HL-60/S4 (cell line): ENCODE results near the gene USP25.

Source experiments
- in situ Hi-C: fragments of 300-500 bp; cut with MboI; formaldehyde crosslinking; loops from 2 replicates; pipeline ENCODE4 v1.14.3; 2022; ENCODE audit warnings: low sequenced_read_pairs

Gene USP25

GRCh38 chr21:15797577-15798363, 68.0 kb downstream of the USP25 start:
- in situ Hi-C loops, result no loop called here

GRCh38 chr21:15801352-15801863, 71.6 kb downstream of the USP25 start:
- in situ Hi-C loops, result no loop called here

- in situ Hi-C loops, result no loop called here
These were observed 74.6 kb downstream of the USP25 start for GRCh38 chr21:15804247-15805005.

GRCh38 chr21:15809065-15809464, 79.3 kb downstream of the USP25 start:
- in situ Hi-C loops, result no loop called here

- in situ Hi-C loops, result no loop called here
These were observed 80.0 kb downstream of the USP25 start for GRCh38 chr21:15809818-15810217.

- in situ Hi-C loops, result no loop called here
These were observed 85.5 kb downstream of the USP25 start for GRCh38 chr21:15815285-15815684.

- in situ Hi-C loops, result no loop called here
These were observed 90.5 kb downstream of the USP25 start for GRCh38 chr21:15820327-15820726.

- in situ Hi-C loops, result no loop called here
These were observed 91.1 kb downstream of the USP25 start for GRCh38 chr21:15820852-15821379.

GRCh38 chr21:15823486-15824150, 93.8 kb downstream of the USP25 start:
- in situ Hi-C loops, result no loop called here

- in situ Hi-C loops, result no loop called here
These were observed 95.9 kb downstream of the USP25 start for GRCh38 chr21:15825700-15826099.

GRCh38 chr21:15826147-15826780, 96.5 kb downstream of the USP25 start:
- in situ Hi-C loops, result no loop called here

- in situ Hi-C loops, result no loop called here
These were observed 97.3 kb downstream of the USP25 start for GRCh38 chr21:15826908-15827601.

GRCh38 chr21:15831497-15831896, 101.7 kb downstream of the USP25 start:
- in situ Hi-C loops, result no loop called here

GRCh38 chr21:15837645-15838044, 107.9 kb downstream of the USP25 start:
- in situ Hi-C loops, result no loop called here

GRCh38 chr21:15839026-15839425, 109.2 kb downstream of the USP25 start:
- in situ Hi-C loops, result no loop called here

- in situ Hi-C loops, result no loop called here
These were observed 109.8 kb downstream of the USP25 start for GRCh38 chr21:15839601-15840000.

- in situ Hi-C loops, result no loop called here
These were observed 110.6 kb downstream of the USP25 start for GRCh38 chr21:15840406-15840805.

GRCh38 chr21:15841856-15842564, 112.2 kb downstream of the USP25 start:
- in situ Hi-C loops, result no loop called here

- in situ Hi-C loops, result no loop called here
These were observed 112.7 kb downstream of the USP25 start for GRCh38 chr21:15842565-15842880.

GRCh38 chr21:15843766-15844165, 114.0 kb downstream of the USP25 start:
- in situ Hi-C loops, result no loop called here
